ENCODE results near the gene ZNF28.
"Not testable (repeated sequence)": the region's sequence is repeated elsewhere in the genome, so short reads cannot be mapped to it uniquely, and the experiment has no call there.

- TF ChIP-seq CTCF (IDR thresholded peaks at IDR 0.05; ENCODE audit: extremely low read depth in 1 of 2, insufficient read depth in 1 of 2, low read depth in 1 of 2, low read length in 2 of 2); POLR2A (IDR thresholded peaks at IDR 0.05; ENCODE audit: low read depth, low read length); POLR2AphosphoS5 (IDR thresholded peaks at IDR 0.05; ENCODE audit: insufficient read depth, low read depth, low read length): not testable (repeated sequence)
Observed at GRCh38 chr19:52756447-52756846, 65.0 kb downstream of the ZNF28 start.
